Activated naive CD8-positive, alpha-beta T cell treated with anti-CD3 and anti-CD28 coated beads for 36 hours (primary cell): ENCODE results near the gene RAB25. TPM values are rescaled to one million over a fixed set of nuclear protein-coding genes. Genes with fewer than 3 reads are reported as not detected.
"Not testable (repeated sequence)": the region's sequence is repeated elsewhere in the genome, so short reads cannot be mapped to it uniquely, and the experiment has no call there.

Experiments
- DNase-seq: peaks from one replicate; pipeline ENCODE4 v3.0.0; 2021
- H3K27ac Mint-ChIP-seq: one replicate; pipeline ENCODE4 v1.8.0; 2022; ENCODE audit warnings: mild to moderate bottlenecking, moderate library complexity, mixed read lengths
- H3K27me3 Mint-ChIP-seq: one replicate; pipeline ENCODE4 v1.8.0; 2022; ENCODE audit warnings: mild to moderate bottlenecking, mixed read lengths
- H3K36me3 Mint-ChIP-seq: one replicate; pipeline ENCODE4 v1.8.0; 2021; ENCODE audit warnings: mild to moderate bottlenecking, mixed read lengths
- H3K4me1 Mint-ChIP-seq: one replicate; pipeline ENCODE4 v1.8.0; 2021; ENCODE audit warnings: mixed read lengths
- H3K4me3 Mint-ChIP-seq: one replicate; pipeline ENCODE4 v1.8.0; 2022; ENCODE audit warnings: mild to moderate bottlenecking, moderate library complexity, mixed read lengths
- H3K9me3 Mint-ChIP-seq: one replicate; pipeline ENCODE4 v1.8.0; 2022; ENCODE audit warnings: mixed read lengths
- total RNA-seq, 2 experiments: library from RNA; stranded (reverse); gene quantifications; one replicate each; pipeline ENCODE4 v1.2.3, GENCODE V29; 2021

Gene RAB25
- total RNA-seq, 2 experiments from 2014 or later, result 0.64 to 0.99 TPM

DNA sequence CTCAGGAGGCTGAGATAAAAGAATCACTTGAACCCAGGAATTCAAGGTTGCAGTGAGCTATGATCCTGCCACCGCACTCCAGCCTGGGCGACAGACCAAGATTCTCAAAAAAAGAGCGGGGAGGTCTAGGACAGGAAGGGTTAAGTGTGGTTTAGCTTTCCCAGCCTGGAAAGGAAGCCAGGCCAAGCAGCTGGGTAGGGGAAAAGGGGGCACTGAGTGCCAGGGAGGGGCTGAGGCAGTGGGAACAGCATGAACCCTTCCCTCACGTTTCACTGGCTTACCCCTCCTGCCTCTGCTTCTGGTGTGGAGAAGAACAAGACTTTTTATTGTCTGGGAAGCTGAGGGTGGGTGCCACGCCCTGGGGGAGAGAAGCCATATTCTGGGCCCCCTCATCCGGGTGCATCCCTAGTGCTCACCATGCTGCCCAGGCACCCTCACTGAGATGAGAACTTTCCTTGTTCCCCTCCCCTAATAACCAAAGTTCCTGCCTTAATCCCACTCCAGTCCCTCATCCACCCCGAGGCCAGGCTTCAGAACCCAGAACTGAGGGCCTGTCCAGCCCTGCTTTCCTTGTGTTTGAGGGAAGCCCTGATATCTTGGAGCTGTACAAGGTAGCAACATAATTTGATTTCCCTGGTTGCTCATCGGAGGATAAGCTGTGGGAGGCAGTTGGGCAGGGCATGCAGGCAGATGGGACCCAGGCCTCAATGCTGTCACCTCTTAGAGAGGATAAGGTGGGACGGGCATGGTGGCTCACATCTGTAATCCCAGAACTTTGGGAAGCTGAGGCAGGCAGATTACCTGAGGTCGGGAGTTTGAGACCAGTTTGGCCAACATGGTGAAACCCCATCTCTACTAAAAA is 51.5 kb downstream of the RAB25 start:
- no peak overlapping the region for H3K4me3 Mint-ChIP-seq
- no peaks in the 10 kb centered on the region for H3K9me3 Mint-ChIP-seq
- H3K27me3 Mint-ChIP-seq, result peaks cover 30% of the 10 kb centered on the region
- H3K27ac Mint-ChIP-seq, result no peak overlapping the region
- peaks cover 1% of the 10 kb centered on the region for H3K36me3 Mint-ChIP-seq
- peaks cover 44% of the 10 kb centered on the region for H3K4me1 Mint-ChIP-seq
- no peak for DNase-seq

DNA sequence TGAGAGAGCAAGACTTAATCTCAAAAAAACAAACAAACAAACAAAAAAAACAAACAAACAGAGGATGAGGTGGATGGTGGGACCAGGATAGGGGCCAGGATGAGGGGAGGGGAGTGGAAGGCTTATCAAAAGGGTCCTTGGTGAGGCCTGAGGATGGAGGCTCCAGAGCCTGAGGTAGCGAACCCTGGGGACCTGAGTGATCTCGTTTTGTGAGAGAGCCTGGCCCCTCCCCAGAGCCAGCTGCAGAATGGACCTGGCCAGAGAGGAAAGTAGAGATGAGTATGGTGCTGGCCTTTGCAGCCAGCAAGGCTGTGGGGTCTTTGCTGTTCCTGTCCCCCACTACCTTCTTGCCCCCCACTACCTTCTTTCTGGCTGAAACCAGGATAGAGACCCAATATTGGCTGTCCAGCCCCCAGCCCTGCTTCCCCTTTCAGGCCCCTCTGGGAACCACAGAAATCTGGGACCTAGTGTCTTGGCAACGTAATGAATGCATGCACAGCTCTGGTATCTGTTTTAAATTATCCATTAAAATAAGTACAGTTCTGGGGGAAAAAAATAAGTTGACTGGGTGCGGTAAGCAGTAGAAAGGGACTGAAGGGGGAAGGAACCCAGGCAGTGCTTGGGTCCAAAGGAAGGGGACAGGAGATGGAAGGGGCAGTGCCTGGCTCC is 52.5 kb downstream of the RAB25 start:
- Mint-ChIP-seq H3K27ac (peak overlapping the region; percentile 54), H3K27me3 (peaks cover 30% of the 10 kb centered on the region), H3K36me3 (peaks cover 4% of the 10 kb centered on the region), H3K4me1 (peaks cover 37% of the 10 kb centered on the region), H3K9me3 (no peaks in the 10 kb centered on the region), H3K4me3 (no peak overlapping the region)
- DNase-seq, result no peak

DNA sequence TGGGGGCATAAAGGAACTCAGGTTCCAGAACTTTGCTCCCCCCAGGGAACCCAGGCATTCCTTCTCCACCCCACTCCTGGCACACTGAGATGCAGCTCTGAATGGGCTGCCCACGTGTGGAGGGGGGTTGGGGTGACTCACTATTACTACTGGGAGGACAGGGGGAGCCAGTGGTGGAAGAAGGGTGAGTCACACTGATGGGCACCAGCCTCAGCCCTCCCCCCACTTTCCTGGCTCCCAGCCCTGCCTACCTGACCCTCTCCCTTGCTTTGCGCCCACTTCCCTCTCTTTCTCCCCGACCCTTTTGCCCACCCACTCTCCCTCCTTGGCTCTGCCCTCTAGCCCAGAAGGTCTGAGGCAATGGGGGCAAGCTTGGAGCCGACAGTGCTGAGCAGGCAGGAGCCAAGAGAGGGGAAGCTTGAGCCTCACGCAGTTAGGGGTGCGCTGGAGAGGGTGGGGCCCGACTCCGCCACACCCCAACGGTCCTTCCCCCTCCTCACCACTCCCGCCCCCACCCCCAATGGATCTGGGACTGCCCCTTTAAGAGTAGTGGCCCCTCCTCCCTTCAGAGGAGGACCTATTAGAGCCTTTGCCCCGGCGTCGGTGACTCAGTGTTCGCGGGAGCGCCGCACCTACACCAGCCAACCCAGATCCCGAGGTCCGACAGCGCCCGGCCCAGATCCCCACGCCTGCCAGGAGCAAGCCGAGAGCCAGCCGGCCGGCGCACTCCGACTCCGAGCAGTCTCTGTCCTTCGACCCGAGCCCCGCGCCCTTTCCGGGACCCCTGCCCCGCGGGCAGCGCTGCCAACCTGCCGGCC is 53.4 kb downstream of the RAB25 start, which contains the start of gene LMNA:
TSS of gene LMNA (plus strand) at position 611 of the 818 bp plus-strand sequence. CDS start 208 bp downstream, outside the sequence.
- H3K27me3 Mint-ChIP-seq, result peaks cover 30% of the 10 kb centered on the region
- H3K4me3 Mint-ChIP-seq, result peak within 1 kb of the TSS; percentile 86
- no peaks in the 10 kb centered on the region for H3K9me3 Mint-ChIP-seq
- DNase-seq, result peak; percentile 82
- peaks cover 32% of the 10 kb centered on the region for H3K4me1 Mint-ChIP-seq
- peak within 1 kb of the TSS; percentile 71 for H3K27ac Mint-ChIP-seq
- H3K36me3 Mint-ChIP-seq, result peaks cover 6% of the 10 kb centered on the region

DNA sequence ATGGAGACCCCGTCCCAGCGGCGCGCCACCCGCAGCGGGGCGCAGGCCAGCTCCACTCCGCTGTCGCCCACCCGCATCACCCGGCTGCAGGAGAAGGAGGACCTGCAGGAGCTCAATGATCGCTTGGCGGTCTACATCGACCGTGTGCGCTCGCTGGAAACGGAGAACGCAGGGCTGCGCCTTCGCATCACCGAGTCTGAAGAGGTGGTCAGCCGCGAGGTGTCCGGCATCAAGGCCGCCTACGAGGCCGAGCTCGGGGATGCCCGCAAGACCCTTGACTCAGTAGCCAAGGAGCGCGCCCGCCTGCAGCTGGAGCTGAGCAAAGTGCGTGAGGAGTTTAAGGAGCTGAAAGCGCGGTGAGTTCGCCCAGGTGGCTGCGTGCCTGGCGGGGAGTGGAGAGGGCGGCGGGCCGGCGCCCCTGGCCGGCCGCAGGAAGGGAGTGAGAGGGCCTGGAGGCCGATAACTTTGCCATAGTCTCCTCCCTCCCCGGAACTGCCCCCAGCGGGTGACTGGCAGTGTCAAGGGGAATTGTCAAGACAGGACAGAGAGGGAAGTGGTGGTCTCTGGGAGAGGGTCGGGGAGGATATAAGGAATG is 54.1 kb downstream of the RAB25 start:
- DNase-seq, result peak; percentile 28
- H3K4me1 Mint-ChIP-seq, result peaks cover 36% of the 10 kb centered on the region
- peaks cover 6% of the 10 kb centered on the region for H3K36me3 Mint-ChIP-seq
- H3K27ac Mint-ChIP-seq, result peak overlapping the region; percentile 42
- no peaks in the 10 kb centered on the region for H3K9me3 Mint-ChIP-seq
- H3K27me3 Mint-ChIP-seq, result peaks cover 33% of the 10 kb centered on the region
- H3K4me3 Mint-ChIP-seq, result peak overlapping the region; percentile 86

DNA sequence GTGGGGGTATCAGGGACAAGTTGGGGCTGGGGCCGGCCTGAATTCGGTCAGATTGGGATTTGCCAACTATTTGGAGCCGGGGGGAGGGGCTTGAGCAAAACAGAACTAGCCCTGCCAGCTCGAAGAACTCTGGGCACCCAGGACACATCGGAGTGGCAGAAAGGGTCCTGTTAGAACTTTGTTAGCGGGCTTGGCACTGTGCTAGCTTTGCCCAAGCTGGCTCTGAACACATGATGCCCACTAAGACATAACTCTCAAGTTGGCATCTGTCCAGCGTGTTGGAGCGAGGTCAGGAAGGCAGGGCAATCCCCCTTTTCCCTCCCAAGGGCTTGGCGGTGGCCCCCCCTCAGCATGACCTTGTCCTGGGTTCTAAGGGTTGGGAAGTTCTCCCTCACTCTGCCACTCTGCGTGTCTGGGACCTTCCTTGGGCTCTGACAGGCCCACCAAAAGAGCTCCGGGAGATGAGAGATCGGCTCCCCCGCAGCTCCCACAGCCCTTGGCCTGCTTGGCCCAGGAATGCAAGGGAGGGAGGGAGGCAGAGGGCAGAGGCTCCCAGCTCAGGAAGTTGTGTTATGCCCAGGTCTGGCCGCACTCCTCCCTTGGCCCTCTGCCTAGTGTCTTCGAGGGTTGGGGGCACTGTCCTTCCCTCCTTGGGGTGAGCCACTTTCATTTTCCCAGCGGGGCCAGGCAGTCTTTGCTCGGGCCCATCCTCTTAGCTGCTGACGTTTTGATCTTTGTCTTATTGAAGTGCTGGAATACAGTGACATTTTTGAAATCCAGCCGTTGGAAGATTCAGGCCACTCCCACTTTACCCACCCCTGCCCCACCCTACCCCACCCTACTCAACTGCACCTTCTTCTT is 54.8 kb downstream of the RAB25 start:
- peak overlapping the region; percentile 86 for H3K4me3 Mint-ChIP-seq
- H3K9me3 Mint-ChIP-seq, result no peaks in the 10 kb centered on the region
- H3K27me3 Mint-ChIP-seq, result peaks cover 40% of the 10 kb centered on the region
- DNase-seq, result no peak
- H3K4me1 Mint-ChIP-seq, result peaks cover 42% of the 10 kb centered on the region
- peak overlapping the region; percentile 42 for H3K27ac Mint-ChIP-seq
- peaks cover 6% of the 10 kb centered on the region for H3K36me3 Mint-ChIP-seq

DNA sequence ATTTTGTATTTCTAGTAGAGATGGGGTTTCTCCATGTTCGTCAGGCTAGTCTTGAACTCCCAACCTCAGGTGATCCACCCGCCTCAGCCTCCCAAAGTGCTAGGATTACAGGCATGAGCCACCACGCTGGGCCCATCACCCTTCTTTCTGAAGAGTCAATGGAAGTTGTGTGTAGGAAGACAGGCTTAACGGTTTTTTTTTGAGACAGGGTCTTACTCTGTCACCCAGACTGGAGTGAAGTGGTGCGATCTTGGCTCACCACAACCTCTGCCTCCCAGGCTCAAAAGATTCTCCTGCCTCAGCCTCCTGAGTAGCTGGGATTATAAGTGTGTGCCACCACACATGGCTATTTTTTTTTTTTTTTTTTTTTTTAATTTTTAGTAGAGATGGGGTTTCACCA is 55.8 kb downstream of the RAB25 start:
- not testable (repeated sequence) for H3K36me3 Mint-ChIP-seq, DNase-seq, H3K27ac Mint-ChIP-seq, H3K9me3 Mint-ChIP-seq
- H3K4me1 Mint-ChIP-seq, result peaks cover 42% of the 10 kb centered on the region
- H3K27me3 Mint-ChIP-seq, result peaks cover 36% of the 10 kb centered on the region
- peak overlapping the region; percentile 86 for H3K4me3 Mint-ChIP-seq

DNA sequence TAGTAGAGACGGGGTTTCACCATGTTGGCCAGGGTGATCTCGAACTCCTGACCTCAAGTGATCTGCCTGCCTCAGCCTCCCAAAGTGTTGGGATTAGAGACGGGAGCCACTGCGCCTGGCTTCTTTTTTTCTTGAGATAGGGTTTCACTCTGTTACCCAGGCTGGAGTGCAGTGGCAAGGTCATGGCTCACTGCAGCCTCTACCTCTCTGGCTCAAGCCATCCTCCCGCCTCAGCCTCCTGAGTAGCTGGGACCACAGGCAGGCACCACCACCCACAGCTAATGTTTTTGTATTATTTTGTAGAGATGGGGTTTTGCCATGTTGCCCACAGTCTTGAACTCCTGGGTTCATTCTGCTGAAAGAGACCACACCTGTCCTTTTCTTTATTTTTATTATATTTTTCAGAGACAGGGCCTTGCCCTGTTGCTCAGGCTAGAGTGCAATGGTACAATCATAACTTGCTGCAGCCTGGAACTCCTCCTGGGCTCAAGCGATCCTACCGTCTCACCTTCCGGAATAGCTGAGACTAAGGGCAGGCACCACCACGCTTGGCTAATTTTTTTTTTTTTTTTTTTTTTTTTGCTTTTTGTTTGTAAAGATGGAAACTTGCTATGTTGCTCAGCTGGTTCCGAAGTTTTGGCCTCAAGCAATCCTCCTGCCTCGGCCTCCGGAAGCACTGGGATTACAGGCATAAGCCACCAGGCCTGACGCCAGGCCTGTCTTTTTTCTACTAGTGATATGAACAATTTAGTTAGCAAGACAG is 56.6 kb downstream of the RAB25 start:
- no peak overlapping the region for H3K27ac Mint-ChIP-seq
- peaks cover 8% of the 10 kb centered on the region for H3K36me3 Mint-ChIP-seq
- H3K9me3 Mint-ChIP-seq, result no peaks in the 10 kb centered on the region
- no peak for DNase-seq
- H3K4me3 Mint-ChIP-seq, result no peak overlapping the region
- H3K4me1 Mint-ChIP-seq, result peaks cover 45% of the 10 kb centered on the region
- peaks cover 34% of the 10 kb centered on the region for H3K27me3 Mint-ChIP-seq

DNA sequence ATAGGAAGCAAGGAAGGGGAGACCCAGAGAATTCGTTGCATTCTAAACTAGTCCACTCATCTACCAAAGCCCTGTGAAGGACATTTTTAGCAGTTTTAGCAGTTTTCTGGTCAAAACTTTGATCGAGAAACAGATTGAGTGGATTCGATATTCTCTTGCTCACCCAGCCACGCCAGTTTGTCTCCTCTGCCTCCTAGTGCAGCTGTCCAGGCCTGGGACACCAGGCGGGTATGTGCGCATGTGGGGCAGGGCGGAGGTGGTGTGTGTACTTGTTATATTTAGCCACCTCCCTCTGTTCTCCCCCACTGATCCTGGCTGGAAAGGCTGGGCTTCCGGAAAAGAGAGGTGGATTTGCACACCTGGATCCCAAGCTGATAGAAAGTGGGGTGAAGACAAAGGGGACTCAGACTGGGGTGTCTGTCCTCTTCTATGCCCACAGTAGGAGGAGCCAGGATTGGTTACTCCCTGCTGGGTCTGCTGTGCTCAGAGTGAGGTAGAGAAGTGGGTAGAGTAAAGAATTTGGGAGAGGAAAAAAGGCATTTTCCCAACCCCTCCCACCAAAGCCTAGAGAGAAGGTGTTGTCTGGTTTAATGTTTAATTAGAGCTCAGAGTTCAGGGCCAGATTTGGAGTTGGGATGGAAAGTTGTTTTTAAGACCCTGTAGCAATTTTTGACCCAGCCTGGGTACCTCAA is 57.4 kb downstream of the RAB25 start:
- peaks cover 35% of the 10 kb centered on the region for H3K27me3 Mint-ChIP-seq
- no peak overlapping the region for H3K27ac Mint-ChIP-seq
- DNase-seq, result no peak
- H3K9me3 Mint-ChIP-seq, result no peaks in the 10 kb centered on the region
- H3K4me1 Mint-ChIP-seq, result peaks cover 44% of the 10 kb centered on the region
- H3K4me3 Mint-ChIP-seq, result no peak overlapping the region
- H3K36me3 Mint-ChIP-seq, result peaks cover 8% of the 10 kb centered on the region

DNA sequence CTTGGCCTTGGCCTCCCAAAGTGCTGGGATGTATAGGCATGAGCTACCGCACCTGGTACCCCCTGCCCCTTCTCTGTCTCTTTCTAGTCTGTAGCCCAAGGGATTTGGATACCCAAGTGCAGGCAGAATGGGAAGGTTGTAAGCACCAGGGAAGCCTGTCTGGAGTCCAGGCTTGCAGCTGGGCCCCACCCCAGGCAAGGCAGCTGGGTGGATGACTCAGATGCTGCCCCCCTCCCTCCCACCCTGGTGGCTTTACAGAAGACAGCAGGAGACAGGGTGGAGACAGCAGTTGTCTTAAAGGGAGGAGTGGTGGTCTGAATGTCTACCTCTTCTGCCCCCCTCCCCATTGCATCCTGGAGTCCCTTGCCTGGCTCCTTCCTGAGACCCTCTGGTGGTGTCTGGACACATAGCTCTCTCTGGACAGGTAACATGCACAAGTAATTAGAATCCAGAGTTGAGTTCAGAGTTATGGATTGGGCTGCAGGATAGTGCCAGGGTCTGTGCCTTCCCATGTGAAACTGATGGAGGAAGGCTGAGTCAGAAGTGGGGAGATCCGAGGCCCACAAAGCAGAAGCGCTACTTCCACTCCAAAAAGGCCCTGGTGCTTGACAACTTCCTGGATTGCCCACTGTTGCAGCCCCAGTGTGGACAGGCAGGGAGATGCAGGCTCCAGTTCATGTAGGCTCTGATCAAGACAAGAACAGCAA is 58.7 kb downstream of the RAB25 start:
- DNase-seq, result no peak
- H3K4me3 Mint-ChIP-seq, result no peak overlapping the region
- H3K36me3 Mint-ChIP-seq, result peaks cover 8% of the 10 kb centered on the region
- peaks cover 45% of the 10 kb centered on the region for H3K4me1 Mint-ChIP-seq
- H3K27me3 Mint-ChIP-seq, result peaks cover 29% of the 10 kb centered on the region
- H3K27ac Mint-ChIP-seq, result no peak overlapping the region
- H3K9me3 Mint-ChIP-seq, result no peaks in the 10 kb centered on the region

Other genes with a start within 250 kb of the RAB25 start
- gene GON4L, start 203.9 kb upstream of the RAB25 start, total RNA-seq, result 10 to 100 TPM; 39.3 to 41.1 TPM
- 10 to 100 TPM; 12.2 to 12.8 TPM for gene SYT11, start 201.6 kb upstream of the RAB25 start, total RNA-seq
- 10 to 100 TPM; 19.4 to 20.0 TPM for gene RIT1, start 149.8 kb upstream of the RAB25 start, total RNA-seq
- gene KHDC4, start 126.7 kb upstream of the RAB25 start, total RNA-seq, result 10 to 100 TPM; 53.2 to 54.7 TPM
- under 1 TPM in 1 of 2 experiments, not detected in 1; 0.16 TPM for gene RXFP4, start 119.5 kb upstream of the RAB25 start, total RNA-seq
- gene ARHGEF2, start 82.6 kb upstream of the RAB25 start, total RNA-seq, result 100 to 1,000 TPM; 135 to 148 TPM
- gene SSR2, start 40.2 kb upstream of the RAB25 start, total RNA-seq, result 100 to 1,000 TPM; 155 TPM
- 10 to 100 TPM; 42.6 to 47.1 TPM for gene UBQLN4, start 7.4 kb upstream of the RAB25 start, total RNA-seq
- gene LAMTOR2, start 6.4 kb upstream of the RAB25 start, total RNA-seq, result 10 to 100 TPM; 45.9 to 49.1 TPM
- gene MEX3A, start 21.3 kb downstream of the RAB25 start, total RNA-seq, result under 1 TPM; 0.34 to 0.35 TPM
- 10 to 100 TPM; 32.3 to 37.8 TPM for gene LMNA, start 53.6 kb downstream of the RAB25 start, total RNA-seq
- 10 to 100 TPM; 13.2 to 16.1 TPM for gene SEMA4A, start 92.4 kb downstream of the RAB25 start, total RNA-seq
- 10 to 100 TPM; 55.0 to 60.7 TPM for gene SLC25A44, start 132.9 kb downstream of the RAB25 start, total RNA-seq
- 10 to 100 TPM; 83.4 to 87.3 TPM for gene PMF1, start 151.8 kb downstream of the RAB25 start, total RNA-seq
- 1 to 10 TPM; 1.6 to 2.2 TPM for gene BGLAP, start 181.0 kb downstream of the RAB25 start, total RNA-seq
- 1 to 10 TPM; 4.4 to 4.9 TPM for gene PAQR6, start 186.9 kb downstream of the RAB25 start, total RNA-seq
- 10 to 100 TPM; 90.7 to 92.0 TPM for gene SMG5, start 221.7 kb downstream of the RAB25 start, total RNA-seq
- 1 to 10 TPM; 7.3 to 7.8 TPM for gene TMEM79, start 223.2 kb downstream of the RAB25 start, total RNA-seq
- 10 to 100 TPM; 17.0 to 20.5 TPM for gene GLMP, start 234.5 kb downstream of the RAB25 start, total RNA-seq
- gene VHLL, start 238.1 kb downstream of the RAB25 start, total RNA-seq, result not detected